Keratinocyte (primary cell): Measurements from ENCODE around the gene CCDC69. TPM values are rescaled to one million over a fixed set of nuclear protein-coding genes. Genes with fewer than 3 reads are reported as not detected.

Experiments used
- DNase-seq: peaks from one replicate; pipeline ENCODE4 v3.0.0-alpha.2; 2011; ENCODE audit warnings: low read depth, missing footprints, low spot score
- FAIRE-seq: peaks from 2 replicates; lab custom pipeline; 2011; peaks lifted over from hg19 to GRCh38; lab: Jason Lieb, UNC
- H2AFZ ChIP-seq: 2 replicates; pipeline ENCODE4 v1.6.0; 2012; ENCODE audit warnings: low read length, control low read depth, inconsistent platforms; ENCODE audit not compliant: control insufficient read depth
- H3K27ac ChIP-seq: 2 replicates; pipeline ENCODE4 v1.5.1; 2011; ENCODE audit warnings: low read length; ENCODE audit not compliant: control insufficient read depth, insufficient read depth
- H3K27me3 ChIP-seq: 3 replicates; pipeline ENCODE4 v1.6.0; 2011; ENCODE audit warnings: low read length; ENCODE audit not compliant: control insufficient read depth, insufficient read depth; ENCODE audit errors: extremely low read depth
- H3K36me3 ChIP-seq, 2 experiments: 2 replicates in 1 of 2; 3 replicates in 1 of 2; pipeline ENCODE4 v1.5.1; 2011; ENCODE audit warnings: low read length in 2 of 2, mild to moderate bottlenecking in 1 of 2; ENCODE audit not compliant: control insufficient read depth in 2 of 2, insufficient read depth in 2 of 2; ENCODE audit errors: extremely low read depth in 1 of 2
- H3K4me1 ChIP-seq: 3 replicates; pipeline ENCODE4 v1.5.1; 2011; ENCODE audit warnings: low read length; ENCODE audit not compliant: control insufficient read depth, insufficient read depth; ENCODE audit errors: extremely low read depth
- H3K4me2 ChIP-seq: 3 replicates; pipeline ENCODE4 v1.6.0; 2011; ENCODE audit warnings: low read depth, low read length; ENCODE audit not compliant: control insufficient read depth, insufficient read depth; ENCODE audit errors: extremely low read depth
- H3K4me3 ChIP-seq, 3 experiments: fragments of 200-600 bp in 1 of 3; sonication (generic) in 1 of 3; 2 replicates in 2 of 3; 3 replicates in 1 of 3; pipeline ENCODE4 v1.5.1; 2011 to 2016; ENCODE audit warnings: low read length in 3 of 3, mild to moderate bottlenecking in 3 of 3, control low read depth in 2 of 3, inconsistent platforms in 1 of 3, low read depth in 1 of 3, mixed read lengths in 1 of 3, mixed run types in 1 of 3, moderate library complexity in 1 of 3; ENCODE audit not compliant: control insufficient read depth in 2 of 3, insufficient read depth in 2 of 3; ENCODE audit errors: extremely low read depth in 1 of 3
- H3K79me2 ChIP-seq: 2 replicates; pipeline ENCODE4 v1.6.0; 2012; ENCODE audit warnings: low read length; ENCODE audit not compliant: control insufficient read depth, insufficient read depth
- H3K9ac ChIP-seq: 3 replicates; pipeline ENCODE4 v1.6.0; 2011; ENCODE audit warnings: low read length; ENCODE audit not compliant: control insufficient read depth, insufficient read depth; ENCODE audit errors: extremely low read depth
- H3K9me1 ChIP-seq: 3 replicates; pipeline ENCODE4 v1.6.0; 2011; ENCODE audit warnings: low read length; ENCODE audit not compliant: control insufficient read depth, insufficient read depth; ENCODE audit errors: extremely low read depth
- H3K9me3 ChIP-seq: 2 replicates; pipeline ENCODE4 v1.5.1; 2012; ENCODE audit warnings: low read depth, low read length; ENCODE audit not compliant: control insufficient read depth
- H4K20me1 ChIP-seq: 3 replicates; pipeline ENCODE4 v1.6.0; 2011; ENCODE audit warnings: low read length; ENCODE audit not compliant: control insufficient read depth, insufficient read depth; ENCODE audit errors: extremely low read depth
- CTCF ChIP-seq, 3 experiments: IDR thresholded peaks in 1 of 3; conservative IDR thresholded peaks in 1 of 3; optimal IDR thresholded peaks in 1 of 3; 2 replicates in 2 of 3; 3 replicates in 1 of 3; pipeline versions ENCODE3 to v1.5.1; 2011; ENCODE audit warnings: low read length in 3 of 3, mild to moderate bottlenecking in 3 of 3, moderate library complexity in 2 of 3, control low read depth in 1 of 3, inconsistent platforms in 1 of 3; ENCODE audit not compliant: insufficient read depth in 2 of 3; ENCODE audit errors: extremely low read depth in 1 of 3
- EZH2 ChIP-seq: IDR thresholded peaks from one replicate; pipeline ENCODE4 v1.6.1; 2012; ENCODE audit warnings: inconsistent platforms, mild to moderate bottlenecking, low read length, moderate library complexity
- dilution Hi-C: fragments of 300-500 bp; cut with MboI; formaldehyde crosslinking; loops from one replicate; pipeline ENCODE4 v1.7.0; 2020; ENCODE audit warnings: low sequenced_read_pairs; ENCODE audit not compliant: extremely low pct_ligation_motif_present
- polyA plus RNA-seq, 5 experiments: library from polyadenylated mRNA; depleted of rRNA in 3 of 5; stranded (reverse) in 3 of 5; stranded (forward) in 1 of 5; unstranded in 1 of 5; fragments of >200 nt; gene quantifications; 1 replicate in 1 of 5; 2 replicates in 3 of 5; 3 replicates in 1 of 5; pipeline versions ENCODE4 v1.2.1 to v1.2.3, GENCODE V29; 2011 to 2012; ENCODE audit warnings: missing spikeins in 2 of 5, low read depth in 1 of 5, low replicate concordance in 1 of 5

CCDC69 gene
- polyA plus RNA-seq, 1 donor (not counting 4 experiments of a cell fraction or from before 2014, with no cell fraction given): 4.1 TPM

- no peaks in the 10 kb centered on the region for H3K9me1 ChIP-seq
- no peak overlapping the region for H3K4me2 ChIP-seq
- H3K27me3 ChIP-seq: no peaks in the 10 kb centered on the region
- H3K9ac ChIP-seq: no peak overlapping the region
- TF ChIP-seq EZH2 (no peak), CTCF (optimal IDR thresholded peaks at IDR 0.05 in 1 of 3, IDR thresholded peaks at IDR 0.05 in 1 of 3, conservative IDR thresholded peaks at IDR 0.05 in 1 of 3; ENCODE audit: extremely low read depth in 1 of 3, insufficient read depth in 2 of 3, low read length in 3 of 3) (no peak)
- DNase-seq (no peak), FAIRE-seq (no peak)
- H3K36me3 ChIP-seq: no peaks in the 10 kb centered on the region
- H3K9me3 ChIP-seq: no peaks in the 10 kb centered on the region
- H3K79me2 ChIP-seq: no peaks in the 10 kb centered on the region
- no peak overlapping the region for H3K4me3 ChIP-seq
- H3K4me1 ChIP-seq: no peaks in the 10 kb centered on the region
- H3K27ac ChIP-seq: no peak overlapping the region
- no peaks in the 10 kb centered on the region for H4K20me1 ChIP-seq
- dilution Hi-C loops: no loop called here
- H2AFZ ChIP-seq: no peak overlapping the region
Observed at GRCh38 chr5:151179489-151179840, 44.4 kb downstream of the CCDC69 start.

- H3K79me2 ChIP-seq: no peaks in the 10 kb centered on the region
- H3K27ac ChIP-seq: no peak overlapping the region
- DNase-seq: no peak
- H3K4me2 ChIP-seq: no peak overlapping the region
- H3K9me3 ChIP-seq: no peaks in the 10 kb centered on the region
- no peak for TF ChIP-seq CTCF (optimal IDR thresholded peaks at IDR 0.05 in 1 of 3, IDR thresholded peaks at IDR 0.05 in 1 of 3, conservative IDR thresholded peaks at IDR 0.05 in 1 of 3; ENCODE audit: extremely low read depth in 1 of 3, insufficient read depth in 2 of 3, low read length in 3 of 3)
- no peak for TF ChIP-seq EZH2
- no peaks in the 10 kb centered on the region for H3K27me3 ChIP-seq
- H4K20me1 ChIP-seq: no peaks in the 10 kb centered on the region
- no peaks in the 10 kb centered on the region for H3K36me3 ChIP-seq
- dilution Hi-C loops: no loop called here
- FAIRE-seq: no peak
- H2AFZ ChIP-seq: no peak overlapping the region
- no peaks in the 10 kb centered on the region for H3K4me1 ChIP-seq
- no peak overlapping the region for H3K9ac ChIP-seq
- H3K9me1 ChIP-seq: no peaks in the 10 kb centered on the region
- no peak overlapping the region for H3K4me3 ChIP-seq
Observed at GRCh38 chr5:151178777-151179488, 45.0 kb downstream of the CCDC69 start.
